Measurements from ENCODE around the gene ORMDL1.

The ORMDL1 gene

GRCh38 chr2:189802396-189802912 lies 18.3 kb upstream of the ORMDL1 start:
- H3K79me2 ChIP-seq (ENCODE audit: insufficient read depth, low read length), result peaks cover 3% of the 10 kb centered on the region; the same call in 1 of the 2 replicates
- H3K27ac ChIP-seq (ENCODE audit: low read depth, low read length, poor library complexity, severe bottlenecking), result no peak overlapping the region

DNA sequence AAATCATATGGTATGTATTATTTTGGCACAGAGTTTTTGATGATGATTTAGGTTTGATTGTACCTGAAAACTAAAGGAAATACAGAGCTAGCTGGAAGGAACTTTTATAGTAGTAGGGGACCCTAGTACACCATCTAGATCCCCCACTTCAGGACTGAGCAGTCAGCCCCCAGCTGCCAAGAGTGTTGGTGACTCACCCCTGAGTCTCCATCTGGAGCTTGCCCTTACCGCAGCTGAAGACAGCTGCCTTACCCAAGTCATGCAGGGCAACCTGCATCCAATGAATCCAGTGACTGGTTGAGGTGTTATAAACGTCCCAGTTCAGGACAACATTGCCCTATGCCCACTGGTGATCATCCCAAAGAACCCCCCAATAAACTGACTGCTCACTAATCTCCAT lies 15.4 kb upstream of the ORMDL1 start:
- no peaks in the 10 kb centered on the region for H3K4me1 ChIP-seq (ENCODE audit: insufficient read depth, low read length, severe bottlenecking)
- H3K27me3 ChIP-seq (ENCODE audit: insufficient read depth, low read length), result no peaks in the 10 kb centered on the region
- H2AFZ ChIP-seq (ENCODE audit: low read length), result no peak overlapping the region
- no peak overlapping the region for H3K4me2 ChIP-seq (ENCODE audit: low read length)
- H3K9ac ChIP-seq (ENCODE audit: low read length), result no peak overlapping the region
- H3F3A ChIP-seq (ENCODE audit: insufficient read depth, low read length), result no peaks in the 10 kb centered on the region
- H4K20me1 ChIP-seq (ENCODE audit: insufficient read depth, low read length), result no peaks in the 10 kb centered on the region
- H3K9me3 ChIP-seq (ENCODE audit: low read length), result no peaks in the 10 kb centered on the region
- no peak overlapping the region for H3K27ac ChIP-seq (ENCODE audit: low read depth, low read length, poor library complexity, severe bottlenecking)
- H3K79me2 ChIP-seq (ENCODE audit: insufficient read depth, low read length), result peaks cover 3% of the 10 kb centered on the region; the same call in 1 of the 2 replicates
- peaks cover 77% of the 10 kb centered on the region for H3K36me3 ChIP-seq (ENCODE audit: insufficient read depth, low read length)
- no peaks in the 10 kb centered on the region for H3K9me2 ChIP-seq (ENCODE audit: low read depth, low read length)
- H3K4me3 ChIP-seq (ENCODE audit: low read depth, low read length, poor library complexity, severe bottlenecking), result no peak overlapping the region
- TF ChIP-seq CTCF (IDR thresholded peaks at IDR 0.05; ENCODE audit: low read length) (no peak), EZH2 (IDR thresholded peaks at IDR 0.05; ENCODE audit: borderline replicate concordance, low read length) (no peak)

More at GRCh38 chr2:189802396-189802912, 18.3 kb upstream of the ORMDL1 start:
- Histone ChIP-seq H3K9me3 (ENCODE audit: low read length) (no peaks in the 10 kb centered on the region), H3F3A (ENCODE audit: insufficient read depth, low read length) (no peaks in the 10 kb centered on the region), H3K27me3 (ENCODE audit: insufficient read depth, low read length) (no peaks in the 10 kb centered on the region), H3K9ac (ENCODE audit: low read length) (no peak overlapping the region), H4K20me1 (ENCODE audit: insufficient read depth, low read length) (no peaks in the 10 kb centered on the region), H2AFZ (ENCODE audit: low read length) (no peak overlapping the region), H3K4me1 (ENCODE audit: insufficient read depth, low read length, severe bottlenecking) (no peaks in the 10 kb centered on the region), H3K36me3 (ENCODE audit: insufficient read depth, low read length) (peaks cover 70% of the 10 kb centered on the region), H3K4me2 (ENCODE audit: low read length) (no peak overlapping the region), H3K9me2 (ENCODE audit: low read depth, low read length) (no peaks in the 10 kb centered on the region), H3K4me3 (ENCODE audit: low read depth, low read length, poor library complexity, severe bottlenecking) (no peak overlapping the region)
- TF ChIP-seq CTCF (IDR thresholded peaks at IDR 0.05; ENCODE audit: low read length) (no peak), EZH2 (IDR thresholded peaks at IDR 0.05; ENCODE audit: borderline replicate concordance, low read length) (no peak)

DNA sequence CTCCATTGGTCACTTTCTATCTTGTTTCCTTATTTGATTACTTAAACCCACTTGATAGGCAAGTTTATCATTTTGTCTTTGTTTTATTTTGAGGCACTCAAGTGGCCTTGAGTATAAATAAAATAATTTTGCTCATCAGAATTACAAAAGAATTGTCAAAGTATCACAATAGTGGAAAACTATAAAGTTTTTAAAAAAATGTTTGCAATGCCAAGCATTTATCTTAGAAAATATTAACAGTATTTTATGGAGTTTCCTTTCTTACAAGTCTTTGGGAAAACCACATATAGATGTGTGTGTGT lies 14.8 kb upstream of the ORMDL1 start:
- Histone ChIP-seq H3K4me3 (ENCODE audit: low read depth, low read length, poor library complexity, severe bottlenecking) (no peak overlapping the region), H3K4me2 (ENCODE audit: low read length) (no peak overlapping the region), H3K4me1 (ENCODE audit: insufficient read depth, low read length, severe bottlenecking) (no peaks in the 10 kb centered on the region), H3K9ac (ENCODE audit: low read length) (no peak overlapping the region), H2AFZ (ENCODE audit: low read length) (no peak overlapping the region), H3K27me3 (ENCODE audit: insufficient read depth, low read length) (no peaks in the 10 kb centered on the region), H3K27ac (ENCODE audit: low read depth, low read length, poor library complexity, severe bottlenecking) (no peak overlapping the region), H3F3A (ENCODE audit: insufficient read depth, low read length) (no peaks in the 10 kb centered on the region), H3K79me2 (ENCODE audit: insufficient read depth, low read length) (peaks cover 3% of the 10 kb centered on the region; the same call in 1 of the 2 replicates), H3K9me2 (ENCODE audit: low read depth, low read length) (no peaks in the 10 kb centered on the region), H3K9me3 (ENCODE audit: low read length) (no peaks in the 10 kb centered on the region), H4K20me1 (ENCODE audit: insufficient read depth, low read length) (no peaks in the 10 kb centered on the region), H3K36me3 (ENCODE audit: insufficient read depth, low read length) (peaks cover 78% of the 10 kb centered on the region)
- no peak for TF ChIP-seq CTCF (IDR thresholded peaks at IDR 0.05; ENCODE audit: low read length)
- no peak for TF ChIP-seq EZH2 (IDR thresholded peaks at IDR 0.05; ENCODE audit: borderline replicate concordance, low read length)

Measured in OCI-LY1 (cell line).